ENCODE results near the gene IVNS1ABP. TPM values are rescaled to one million over a fixed set of nuclear protein-coding genes. Genes with fewer than 3 reads are reported as not detected.

IVNS1ABP gene
- total and polyA plus RNA-seq, 9 of the 15 experiments (the other 6 are each of a cell fraction or from before 2014, with no cell fraction given): 30.6 to 126 (median 77.7) TPM

GRCh38 chr1:185284533-185285276, 32.3 kb downstream of the IVNS1ABP start (continued):
- TF ChIP-seq CREM (IDR thresholded peaks at IDR 0.05; ENCODE audit: low read depth) (peak; percentile 75), VEZF1 (CRISPR knock-in tag; IDR thresholded peaks at IDR 0.05) (peak; percentile 88), CCNT2 (IDR thresholded peaks at IDR 0.05; ENCODE audit: borderline replicate concordance, extremely low read depth, insufficient read length, low read depth, low read length) (peak; percentile 96), PRDM10 (IDR thresholded peaks at IDR 0.05; ENCODE audit: partially characterized antibody) (peak; percentile 45), JUNB (CRISPR knock-in tag; conservative IDR thresholded peaks at IDR 0.05) (no peak), RFX1 (IDR thresholded peaks at IDR 0.05) (no peak; the same call in 1 of the 2 replicates), NRF1 (conservative IDR thresholded peaks at IDR 0.05 in 1 of 2, IDR thresholded peaks at IDR 0.05 in 1 of 2) (peak in 1 of 2 experiments; percentile 14; a peak in 1 of 4 replicates), ZNF586 (CRISPR knock-in tag; conservative IDR thresholded peaks at IDR 0.05) (no peak), ILK (tag; IDR thresholded peaks at IDR 0.05; ENCODE audit: borderline replicate concordance, low read depth) (no peak; the same call in 1 of the 2 replicates), ELF1 (tag; IDR thresholded peaks at IDR 0.05) (no peak), KAT2B (IDR thresholded peaks at IDR 0.05; ENCODE audit: low read depth, low read length) (no peak), THRAP3 (IDR thresholded peaks at IDR 0.05; ENCODE audit: borderline replicate concordance) (no peak), HES1 (IDR thresholded peaks at IDR 0.05; ENCODE audit: low read depth) (peak; percentile 60; the same call in 1 of the 2 replicates), E4F1 (CRISPR knock-in tag; IDR thresholded peaks at IDR 0.05; ENCODE audit: borderline replicate concordance) (no peak), NFIX (CRISPR knock-in tag; IDR thresholded peaks at IDR 0.05; ENCODE audit: low read depth) (no peak), ZBED1 (IDR thresholded peaks at IDR 0.05) (no peak), GABPA (tag; conservative IDR thresholded peaks at IDR 0.05; ENCODE audit: low read depth) (0 out of 2 replicates have a peak, but pooled peaks have one; percentile 35), ZNF197 (CRISPR knock-in tag; IDR thresholded peaks at IDR 0.05; ENCODE audit: low read depth) (peak; percentile 56; the same call in 1 of the 2 replicates), RNF2 (IDR thresholded peaks at IDR 0.05) (peak; percentile 90), PML (IDR thresholded peaks at IDR 0.05; ENCODE audit: low read length) (peak; percentile 97)
